GM12878 (cell line): ENCODE data around the gene NAXE. TPM values are rescaled to one million over a fixed set of nuclear protein-coding genes. Genes with fewer than 3 reads are reported as not detected.

Source experiments
- ASH2L ChIP-seq: fragments of 300-600, 200-600 bp; sonication (generic); IDR thresholded peaks from 2 replicates; pipeline ENCODE4 v1.6.1; 2017; ENCODE audit warnings: low read depth, mild to moderate bottlenecking, borderline replicate concordance
- BCL11A ChIP-seq: IDR thresholded peaks from 2 replicates; pipeline ENCODE4 v1.6.1; 2011; ENCODE audit warnings: low read depth, low read length
- CHD4 ChIP-seq: fragments of 200-600 bp; sonication (generic); IDR thresholded peaks from 2 replicates; pipeline ENCODE4 v1.6.1; 2016; ENCODE audit warnings: mild to moderate bottlenecking
- ESRRA ChIP-seq: IDR thresholded peaks from 2 replicates; pipeline ENCODE4 v1.6.1; 2012; ENCODE audit warnings: mild to moderate bottlenecking, low read length, improper control_type of control experiment
- HDGF ChIP-seq: fragments of 450-650 bp; IDR thresholded peaks from 2 replicates; pipeline ENCODE4 v1.6.1; 2016; ENCODE audit warnings: antibody characterized with exemption
- IKZF1 ChIP-seq: fragments of 450-650 bp; conservative IDR thresholded peaks from 2 replicates; pipeline ENCODE4 v1.6.1; 2017; ENCODE audit warnings: antibody characterized with exemption, mild to moderate bottlenecking
- LARP7 ChIP-seq: fragments of 450-650 bp; IDR thresholded peaks from 2 replicates; pipeline ENCODE4 v1.6.1; 2017; ENCODE audit warnings: mild to moderate bottlenecking
- NRF1 ChIP-seq: conservative IDR thresholded peaks from 2 replicates; pipeline ENCODE4 v1.6.1; 2011; ENCODE audit warnings: mild to moderate bottlenecking, low read depth, low read length, improper control_type of control experiment
- PML ChIP-seq: IDR thresholded peaks from 2 replicates; pipeline ENCODE4 v1.6.1; 2012; ENCODE audit warnings: low read length, inconsistent platforms
- RBBP5 ChIP-seq: fragments of 200-600 bp; sonication (generic); conservative IDR thresholded peaks from 2 replicates; pipeline ENCODE4 v1.6.1; 2016
- RFX5 ChIP-seq: IDR thresholded peaks from 2 replicates; pipeline ENCODE4 v1.6.1; 2011; ENCODE audit warnings: low read depth, low read length, improper control_type of control experiment
- SIN3A ChIP-seq: IDR thresholded peaks from 2 replicates; pipeline ENCODE4 v1.6.1; 2012; ENCODE audit warnings: low read depth, low read length, improper control_type of control experiment
- SRF ChIP-seq, 2 experiments: IDR thresholded peaks; 2 replicates each; pipeline ENCODE4 v1.6.1; 2011; ENCODE audit warnings: low read depth in 2 of 2, low read length in 2 of 2, mild to moderate bottlenecking in 1 of 2, moderate library complexity in 1 of 2
- ZNF207 ChIP-seq: fragments of 450-650 bp; IDR thresholded peaks from 2 replicates; pipeline ENCODE4 v1.6.1; 2014; ENCODE audit warnings: antibody characterized with exemption, mild to moderate bottlenecking, borderline replicate concordance
- polyA plus RNA-seq, 11 experiments: library from polyadenylated mRNA; depleted of rRNA in 4 of 11; unstranded in 6 of 11; stranded (reverse) in 5 of 11; fragments of >200 nt; fragmentation: Nextera tagmentation in 4 of 11; fragmentation: Illumina TruSeq in 1 of 11; extraction: Ambion mirVana in 4 of 11; extraction: Trizol in 1 of 11; gene quantifications; 1 replicate in 1 of 11; 2 replicates in 10 of 11; pipeline versions ENCODE4 v1.2.1 to v1.2.3, GENCODE V29; 2011 to 2016; ENCODE audit warnings: inconsistent platforms in 2 of 11, missing spikeins in 2 of 11, low read depth in 1 of 11
- total RNA-seq, 4 experiments: library from RNA; depleted of rRNA in 3 of 4; stranded (reverse); fragments of >200 nt in 3 of 4; fragmentation: Illumina TruSeq in 1 of 4; extraction: Trizol in 1 of 4; gene quantifications; 2 replicates each; pipeline versions ENCODE4 v1.2.1 to v1.2.3, GENCODE V29; 2013 to 2021
- TF ChIP-seq, protein P1 (sequence below): IDR thresholded peaks from 2 replicates; pipeline ENCODE4 v1.6.1; 2012; ENCODE audit warnings: improper control_type of control experiment, low read depth, low read length; ENCODE audit not compliant: insufficient replicate concordance
- TF ChIP-seq, protein P2 (sequence below): IDR thresholded peaks from 2 replicates; pipeline ENCODE4 v1.6.1; 2011; ENCODE audit warnings: low read depth, mild to moderate bottlenecking, low read length, moderate library complexity, borderline replicate concordance; ENCODE audit errors: extremely low read depth
- TF ChIP-seq, protein P3 (sequence below): IDR thresholded peaks from 2 replicates; pipeline ENCODE4 v1.6.1; 2011; ENCODE audit warnings: borderline replicate concordance, low read depth, mild to moderate bottlenecking, moderate library complexity, low read length; ENCODE audit not compliant: insufficient read depth, poor library complexity, severe bottlenecking
- TF ChIP-seq, protein P4 (sequence below): fragments of 450-650 bp; formaldehyde crosslinking; IDR thresholded peaks from 2 replicates; pipeline ENCODE4 v1.4.0; 2022; ENCODE audit warnings: mild to moderate bottlenecking, moderate library complexity
- TF ChIP-seq, protein P5 (sequence below): IDR thresholded peaks from 2 replicates; pipeline ENCODE4 v1.6.1; 2012; ENCODE audit warnings: low read length, inconsistent platforms

NAXE gene
- total and polyA plus RNA-seq, 10 of the 15 experiments (the other 5 are each of a cell fraction or from before 2014, with no cell fraction given), result 17.8 to 93.3 (median 68.8) TPM

DNA sequence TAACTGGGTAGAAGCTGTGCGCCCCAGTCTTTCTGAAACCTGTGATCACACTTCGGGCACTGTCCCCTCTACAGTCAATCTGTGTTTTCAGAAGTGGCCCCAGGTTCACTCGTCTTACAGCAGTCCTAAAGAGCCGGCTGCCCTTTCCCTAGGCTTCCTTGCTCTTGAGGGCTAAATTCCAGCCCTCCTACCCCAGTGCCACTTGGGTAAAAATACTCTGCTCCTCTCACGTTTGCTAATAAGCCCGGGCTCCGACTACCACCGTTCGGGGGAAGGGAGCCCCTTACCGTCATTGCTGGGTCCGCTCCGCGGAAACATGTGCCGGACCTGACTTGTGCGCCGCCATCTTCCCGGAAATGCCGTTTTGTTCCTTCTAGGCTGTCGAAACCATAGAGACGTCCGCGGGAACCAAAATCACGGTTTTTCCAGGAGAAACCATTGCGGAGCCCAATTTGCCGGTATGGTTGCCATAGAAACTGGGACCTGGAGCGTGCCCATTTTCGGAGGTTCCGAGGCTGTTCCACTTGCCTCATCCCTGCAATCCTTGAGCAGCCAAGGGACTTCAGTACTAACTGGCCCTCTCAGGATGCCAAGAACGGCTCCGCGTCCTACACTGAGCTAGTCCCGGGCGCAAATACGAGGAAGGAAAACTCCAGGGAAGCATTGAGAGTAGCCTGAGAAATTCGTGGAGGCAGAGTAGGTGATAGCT lies 9.7 kb downstream of the NAXE start, which contains the start of gene GPATCH4 (continued):
- TF ChIP-seq, protein P1, sequence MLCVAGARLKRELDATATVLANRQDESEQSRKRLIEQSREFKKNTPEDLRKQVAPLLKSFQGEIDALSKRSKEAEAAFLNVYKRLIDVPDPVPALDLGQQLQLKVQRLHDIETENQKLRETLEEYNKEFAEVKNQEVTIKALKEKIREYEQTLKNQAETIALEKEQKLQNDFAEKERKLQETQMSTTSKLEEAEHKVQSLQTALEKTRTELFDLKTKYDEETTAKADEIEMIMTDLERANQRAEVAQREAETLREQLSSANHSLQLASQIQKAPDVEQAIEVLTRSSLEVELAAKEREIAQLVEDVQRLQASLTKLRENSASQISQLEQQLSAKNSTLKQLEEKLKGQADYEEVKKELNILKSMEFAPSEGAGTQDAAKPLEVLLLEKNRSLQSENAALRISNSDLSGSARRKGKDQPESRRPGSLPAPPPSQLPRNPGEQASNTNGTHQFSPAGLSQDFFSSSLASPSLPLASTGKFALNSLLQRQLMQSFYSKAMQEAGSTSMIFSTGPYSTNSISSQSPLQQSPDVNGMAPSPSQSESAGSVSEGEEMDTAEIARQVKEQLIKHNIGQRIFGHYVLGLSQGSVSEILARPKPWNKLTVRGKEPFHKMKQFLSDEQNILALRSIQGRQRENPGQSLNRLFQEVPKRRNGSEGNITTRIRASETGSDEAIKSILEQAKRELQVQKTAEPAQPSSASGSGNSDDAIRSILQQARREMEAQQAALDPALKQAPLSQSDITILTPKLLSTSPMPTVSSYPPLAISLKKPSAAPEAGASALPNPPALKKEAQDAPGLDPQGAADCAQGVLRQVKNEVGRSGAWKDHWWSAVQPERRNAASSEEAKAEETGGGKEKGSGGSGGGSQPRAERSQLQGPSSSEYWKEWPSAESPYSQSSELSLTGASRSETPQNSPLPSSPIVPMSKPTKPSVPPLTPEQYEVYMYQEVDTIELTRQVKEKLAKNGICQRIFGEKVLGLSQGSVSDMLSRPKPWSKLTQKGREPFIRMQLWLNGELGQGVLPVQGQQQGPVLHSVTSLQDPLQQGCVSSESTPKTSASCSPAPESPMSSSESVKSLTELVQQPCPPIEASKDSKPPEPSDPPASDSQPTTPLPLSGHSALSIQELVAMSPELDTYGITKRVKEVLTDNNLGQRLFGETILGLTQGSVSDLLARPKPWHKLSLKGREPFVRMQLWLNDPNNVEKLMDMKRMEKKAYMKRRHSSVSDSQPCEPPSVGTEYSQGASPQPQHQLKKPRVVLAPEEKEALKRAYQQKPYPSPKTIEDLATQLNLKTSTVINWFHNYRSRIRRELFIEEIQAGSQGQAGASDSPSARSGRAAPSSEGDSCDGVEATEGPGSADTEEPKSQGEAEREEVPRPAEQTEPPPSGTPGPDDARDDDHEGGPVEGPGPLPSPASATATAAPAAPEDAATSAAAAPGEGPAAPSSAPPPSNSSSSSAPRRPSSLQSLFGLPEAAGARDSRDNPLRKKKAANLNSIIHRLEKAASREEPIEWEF, result no peak
- TF ChIP-seq NRF1 (no peak), BCL11A (no peak), ESRRA (0 out of 2 replicates have a peak, but pooled peaks have one; percentile 42), SIN3A (peak; percentile 97), RFX5 (no peak), SRF (IDR thresholded peaks at IDR 0.05; ENCODE audit: low read depth in 2 of 2, low read length in 2 of 2) (peak in 1 of 2 experiments; percentile 42; a peak in 1 of 4 replicates), ASH2L (no peak), IKZF1 (peak; percentile 82), PML (peak; percentile 65; the same call in 1 of the 2 replicates), CHD4 (no peak), ZNF207 (peak; percentile 73; the same call in 1 of the 2 replicates), RBBP5 (no peak), LARP7 (peak; percentile 46), HDGF (no peak; the same call in 1 of the 2 replicates)
- TF ChIP-seq, protein P2, sequence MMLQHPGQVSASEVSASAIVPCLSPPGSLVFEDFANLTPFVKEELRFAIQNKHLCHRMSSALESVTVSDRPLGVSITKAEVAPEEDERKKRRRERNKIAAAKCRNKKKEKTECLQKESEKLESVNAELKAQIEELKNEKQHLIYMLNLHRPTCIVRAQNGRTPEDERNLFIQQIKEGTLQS, result no peak
- TF ChIP-seq, protein P3, sequence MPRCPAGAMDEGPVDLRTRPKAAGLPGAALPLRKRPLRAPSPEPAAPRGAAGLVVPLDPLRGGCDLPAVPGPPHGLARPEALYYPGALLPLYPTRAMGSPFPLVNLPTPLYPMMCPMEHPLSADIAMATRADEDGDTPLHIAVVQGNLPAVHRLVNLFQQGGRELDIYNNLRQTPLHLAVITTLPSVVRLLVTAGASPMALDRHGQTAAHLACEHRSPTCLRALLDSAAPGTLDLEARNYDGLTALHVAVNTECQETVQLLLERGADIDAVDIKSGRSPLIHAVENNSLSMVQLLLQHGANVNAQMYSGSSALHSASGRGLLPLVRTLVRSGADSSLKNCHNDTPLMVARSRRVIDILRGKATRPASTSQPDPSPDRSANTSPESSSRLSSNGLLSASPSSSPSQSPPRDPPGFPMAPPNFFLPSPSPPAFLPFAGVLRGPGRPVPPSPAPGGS, result no peak
- TF ChIP-seq, protein P4, sequence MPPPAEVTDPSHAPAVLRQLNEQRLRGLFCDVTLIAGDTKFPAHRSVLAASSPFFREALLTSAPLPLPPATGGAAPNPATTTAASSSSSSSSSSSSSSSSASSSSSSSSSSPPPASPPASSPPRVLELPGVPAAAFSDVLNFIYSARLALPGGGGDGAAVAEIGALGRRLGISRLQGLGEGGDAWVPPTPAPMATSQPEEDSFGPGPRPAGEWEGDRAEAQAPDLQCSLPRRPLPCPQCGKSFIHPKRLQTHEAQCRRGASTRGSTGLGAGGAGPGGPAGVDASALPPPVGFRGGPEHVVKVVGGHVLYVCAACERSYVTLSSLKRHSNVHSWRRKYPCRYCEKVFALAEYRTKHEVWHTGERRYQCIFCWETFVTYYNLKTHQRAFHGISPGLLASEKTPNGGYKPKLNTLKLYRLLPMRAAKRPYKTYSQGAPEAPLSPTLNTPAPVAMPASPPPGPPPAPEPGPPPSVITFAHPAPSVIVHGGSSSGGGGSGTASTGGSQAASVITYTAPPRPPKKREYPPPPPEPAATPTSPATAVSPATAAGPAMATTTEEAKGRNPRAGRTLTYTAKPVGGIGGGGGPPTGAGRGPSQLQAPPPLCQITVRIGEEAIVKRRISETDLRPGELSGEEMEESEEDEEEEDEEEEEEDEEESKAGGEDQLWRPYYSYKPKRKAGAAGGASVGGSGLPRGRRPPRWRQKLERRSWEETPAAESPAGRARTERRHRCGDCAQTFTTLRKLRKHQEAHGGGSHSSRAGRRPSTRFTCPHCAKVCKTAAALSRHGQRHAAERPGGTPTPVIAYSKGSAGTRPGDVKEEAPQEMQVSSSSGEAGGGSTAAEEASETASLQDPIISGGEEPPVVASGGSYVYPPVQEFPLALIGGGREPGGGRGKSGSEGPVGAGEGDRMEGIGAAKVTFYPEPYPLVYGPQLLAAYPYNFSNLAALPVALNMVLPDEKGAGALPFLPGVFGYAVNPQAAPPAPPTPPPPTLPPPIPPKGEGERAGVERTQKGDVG (CRISPR knock-in tag), result no peak
- TF ChIP-seq, protein P5, sequence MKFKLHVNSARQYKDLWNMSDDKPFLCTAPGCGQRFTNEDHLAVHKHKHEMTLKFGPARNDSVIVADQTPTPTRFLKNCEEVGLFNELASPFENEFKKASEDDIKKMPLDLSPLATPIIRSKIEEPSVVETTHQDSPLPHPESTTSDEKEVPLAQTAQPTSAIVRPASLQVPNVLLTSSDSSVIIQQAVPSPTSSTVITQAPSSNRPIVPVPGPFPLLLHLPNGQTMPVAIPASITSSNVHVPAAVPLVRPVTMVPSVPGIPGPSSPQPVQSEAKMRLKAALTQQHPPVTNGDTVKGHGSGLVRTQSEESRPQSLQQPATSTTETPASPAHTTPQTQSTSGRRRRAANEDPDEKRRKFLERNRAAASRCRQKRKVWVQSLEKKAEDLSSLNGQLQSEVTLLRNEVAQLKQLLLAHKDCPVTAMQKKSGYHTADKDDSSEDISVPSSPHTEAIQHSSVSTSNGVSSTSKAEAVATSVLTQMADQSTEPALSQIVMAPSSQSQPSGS, result no peak
